Hepatic stellate cell (primary cell): ENCODE data around the gene IGIP.
A peak's percentile ranks its signal among the peaks of the same experiment; 100 is the strongest.

ENCODE experiments used
- DNase-seq: peaks from one replicate; pipeline ENCODE4 v3.0.0; 2011; ENCODE audit warnings: low spot score

Gene IGIP

DNA sequence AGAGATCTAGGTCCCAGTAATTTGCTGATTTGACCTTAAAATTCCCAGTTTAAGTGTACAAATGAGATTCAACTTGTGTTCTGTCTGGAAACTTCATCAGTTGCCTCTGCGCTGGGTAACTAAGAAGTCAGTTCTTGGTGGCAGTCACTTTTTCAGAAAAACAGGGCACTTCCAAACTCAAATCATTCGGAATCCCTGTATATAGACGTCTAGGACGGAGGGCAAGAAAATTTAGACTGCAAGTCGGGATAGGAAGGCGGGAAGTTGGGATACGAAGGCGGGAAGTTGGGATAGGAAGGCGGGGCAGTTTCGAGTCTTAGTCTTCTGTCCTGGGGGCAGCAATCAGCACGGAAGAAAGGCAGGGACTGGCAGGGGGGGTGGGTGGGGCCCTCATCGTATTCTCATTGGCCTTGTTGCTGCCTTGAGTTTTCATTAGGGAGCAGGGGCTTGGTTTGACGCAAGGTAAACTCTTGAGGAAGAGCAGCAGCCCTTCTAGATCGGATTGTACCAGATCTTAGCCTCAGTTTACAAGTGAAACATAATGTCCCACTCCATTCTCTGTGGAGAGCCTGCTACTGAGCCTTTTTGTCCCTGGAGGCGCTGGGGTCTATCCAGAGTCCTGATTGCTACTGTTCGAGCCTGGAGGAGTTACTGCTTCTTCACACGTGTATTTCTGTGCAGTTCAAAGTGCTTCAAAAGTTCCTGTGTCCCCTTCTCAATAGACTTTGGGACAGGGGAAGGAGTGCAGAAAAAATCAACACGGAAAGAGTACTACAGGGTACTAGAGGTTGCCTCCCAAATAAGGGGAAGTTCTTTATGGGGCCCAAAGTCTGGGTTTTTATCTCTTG is 14.5 kb upstream of the IGIP start:
- no peak for DNase-seq

- DNase-seq = no peak
Measured at GRCh38 chr5:140111859-140112551, 13.7 kb upstream of the IGIP start.

- peak; percentile 47 for DNase-seq
Measured at GRCh38 chr5:140112685-140113179, 13.0 kb upstream of the IGIP start.

GRCh38 chr5:140113180-140113698 is 12.5 kb upstream of the IGIP start:
- DNase-seq = no peak

GRCh38 chr5:140113699-140114263 is 12.0 kb upstream of the IGIP start, which contains the start of gene PURA:
PURA (plus strand) TSS chr5:140114109; CDS start chr5:140114182, 73 bp downstream.
- peak; percentile 94 for DNase-seq

- no peak for DNase-seq
Measured at GRCh38 chr5:140114341-140115185, 11.2 kb upstream of the IGIP start.

DNA sequence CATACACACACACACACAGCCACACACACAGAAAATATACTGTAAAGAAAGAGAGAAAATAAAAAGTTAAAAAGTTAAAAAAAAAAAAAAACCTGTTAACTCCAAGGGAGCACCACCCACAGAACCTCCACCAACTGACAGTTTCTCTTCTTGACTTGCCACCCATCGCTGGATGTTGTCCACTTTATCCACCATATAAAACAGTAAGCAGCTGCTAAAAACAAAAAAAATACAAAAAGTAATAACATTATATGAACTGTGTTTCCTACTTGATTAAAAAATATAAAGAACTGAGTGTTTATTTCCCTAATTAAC is 10.6 kb upstream of the IGIP start:
- DNase-seq = no peak

GRCh38 chr5:140116716-140117115 is 9.0 kb upstream of the IGIP start:
- no peak for DNase-seq

GRCh38 chr5:140117523-140117922 is 8.2 kb upstream of the IGIP start:
- no peak for DNase-seq

DNA sequence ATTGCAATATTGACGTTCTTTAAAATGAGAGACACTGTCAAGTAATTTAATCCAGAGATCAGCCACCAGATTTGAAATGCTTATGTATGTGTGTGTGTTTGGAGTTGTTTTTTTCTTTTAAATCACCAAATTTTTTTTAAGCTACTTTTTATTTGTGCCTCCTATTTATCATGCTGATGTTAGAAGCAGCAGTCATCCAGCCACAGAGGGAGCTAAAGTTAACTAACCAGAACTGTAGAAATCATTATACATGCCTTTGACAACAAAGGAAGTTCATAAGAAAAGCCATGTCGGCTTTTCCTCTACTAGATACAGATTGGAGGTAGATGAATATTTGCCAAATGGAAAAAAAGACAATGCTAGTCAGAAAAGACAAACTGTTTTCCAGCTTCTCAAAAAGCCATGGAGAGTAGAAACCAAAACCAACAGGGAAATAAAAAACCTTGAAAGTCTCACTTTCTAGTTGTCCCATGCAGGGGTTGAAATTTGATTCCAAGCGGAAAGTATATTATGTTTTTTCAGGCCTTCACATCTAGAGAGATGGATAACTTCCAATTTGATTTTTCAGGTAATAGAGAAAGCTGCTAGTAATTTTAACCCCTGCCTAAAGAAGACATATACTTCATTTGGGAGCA is 7.3 kb upstream of the IGIP start:
- DNase-seq = no peak

DNA sequence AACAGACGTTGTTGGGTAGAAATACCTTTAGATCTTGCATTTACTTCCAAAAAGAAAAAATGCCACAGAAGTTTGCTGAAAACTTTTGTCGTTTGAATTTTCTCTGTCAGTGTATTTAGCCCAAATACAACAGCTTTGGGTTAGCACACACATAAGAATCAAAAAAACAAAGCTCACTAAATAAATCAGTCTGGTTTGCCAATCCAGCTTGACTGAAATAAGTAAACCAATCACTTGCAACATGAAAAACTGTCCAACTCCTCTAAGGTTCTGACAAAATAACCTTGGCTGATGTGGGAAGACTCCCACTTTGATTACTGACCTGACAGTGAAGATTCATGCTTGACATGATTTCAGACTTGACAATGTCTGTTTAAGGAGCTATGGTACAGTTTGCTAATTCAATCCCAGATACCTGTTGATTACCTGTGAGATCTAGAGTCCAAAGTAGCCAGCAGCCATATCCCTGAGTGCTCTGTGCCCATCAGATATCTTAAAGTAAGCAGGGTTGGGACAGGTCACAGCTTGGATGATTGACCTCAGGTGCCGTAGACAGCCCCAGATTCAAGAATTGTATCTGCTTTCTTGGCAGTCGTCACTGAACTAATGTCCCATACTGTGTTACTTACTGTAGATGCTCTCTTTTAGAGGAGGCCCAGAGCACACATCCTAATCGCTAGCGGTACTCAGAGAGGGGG is 727 bp downstream of the IGIP start:
- no peak for DNase-seq

DNA sequence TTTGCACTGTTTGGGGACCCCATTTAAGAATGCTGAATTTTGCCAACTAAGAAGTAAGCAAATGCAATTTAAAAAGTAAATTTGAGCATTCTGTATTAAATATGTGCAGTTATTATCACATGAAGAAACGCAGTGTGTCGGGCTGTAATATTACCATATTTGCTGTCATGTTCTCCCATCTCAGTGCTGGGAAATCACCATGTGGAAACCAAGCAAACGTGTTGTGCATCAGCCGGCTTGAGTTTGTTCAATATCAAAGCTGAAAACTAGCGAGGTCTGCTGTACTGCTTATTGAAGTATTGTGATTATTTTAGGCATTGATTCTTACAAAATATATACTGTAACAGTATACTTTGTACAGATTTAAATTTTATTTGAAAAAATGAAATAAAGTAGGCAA is 2.6 kb downstream of the IGIP start:
- no peak for DNase-seq

DNA sequence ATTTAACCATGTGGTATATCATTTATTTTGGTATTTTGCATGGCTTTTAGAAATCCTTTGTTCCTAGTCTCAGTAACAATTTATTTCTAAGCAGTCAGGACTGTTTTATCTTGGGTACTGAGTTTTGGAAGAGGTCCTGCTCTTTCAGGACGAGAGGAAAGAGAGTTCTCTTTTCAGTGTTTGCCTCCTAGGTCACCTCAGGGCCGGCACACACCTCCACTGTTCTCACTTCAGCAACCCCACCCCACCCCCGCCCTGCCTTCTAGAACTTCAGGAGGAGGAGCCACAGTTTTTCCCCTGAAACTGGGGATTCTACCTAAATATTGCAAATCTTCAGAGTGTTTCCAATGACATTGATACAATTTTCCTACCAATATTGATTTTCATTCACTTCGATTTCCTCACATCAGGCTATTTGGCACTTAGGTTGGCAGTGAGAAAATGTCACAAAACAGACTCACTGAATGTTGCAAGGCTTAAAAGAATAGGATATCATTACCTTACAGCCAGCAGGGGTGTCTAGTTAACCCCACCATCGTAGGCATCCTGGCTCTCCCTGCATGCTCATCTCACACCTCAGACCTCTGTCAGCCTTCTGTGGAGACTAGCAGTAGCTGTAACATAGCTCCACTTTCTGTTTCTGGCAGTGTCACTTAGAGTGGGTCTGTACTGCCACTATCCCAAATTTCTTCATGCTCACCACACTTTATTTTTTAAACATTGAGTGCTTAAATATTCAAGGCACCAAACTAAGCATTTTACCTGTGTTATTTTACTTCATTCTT is 5.4 kb downstream of the IGIP start:
- no peak for DNase-seq

- DNase-seq = peak; percentile 69
Measured at GRCh38 chr5:140131967-140132409, 6.3 kb downstream of the IGIP start.

DNA sequence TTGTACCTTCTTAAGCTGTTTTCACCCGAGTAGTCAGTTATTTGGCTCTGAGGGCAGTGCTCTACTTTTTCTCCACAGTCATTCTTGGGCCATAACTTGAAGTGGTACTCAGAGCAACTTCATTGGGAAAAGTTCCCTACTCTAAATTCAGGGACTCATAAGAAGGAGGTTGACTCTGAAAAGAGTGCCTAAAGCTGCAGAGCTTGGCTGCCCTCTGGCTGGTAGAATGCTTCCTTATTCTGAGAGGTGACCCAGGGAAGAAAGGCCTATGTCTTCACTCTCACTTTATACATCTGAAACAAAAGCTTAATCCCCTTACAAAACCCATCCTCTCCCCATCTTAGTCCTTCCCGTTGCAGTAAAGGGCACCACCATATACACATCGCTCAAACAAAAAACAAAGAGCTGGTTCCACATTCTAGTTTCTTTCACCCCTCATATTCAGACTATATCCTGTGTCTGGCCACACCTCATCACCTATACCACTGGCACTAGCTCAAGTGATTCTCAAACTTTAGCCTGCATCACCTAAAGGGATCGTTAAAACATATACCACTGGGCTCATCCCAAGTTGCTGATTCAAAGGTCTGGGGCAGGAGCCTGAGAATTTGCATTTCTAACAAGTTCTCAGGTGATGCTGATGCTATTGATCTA is 7.9 kb downstream of the IGIP start:
- no peak for DNase-seq

DNA sequence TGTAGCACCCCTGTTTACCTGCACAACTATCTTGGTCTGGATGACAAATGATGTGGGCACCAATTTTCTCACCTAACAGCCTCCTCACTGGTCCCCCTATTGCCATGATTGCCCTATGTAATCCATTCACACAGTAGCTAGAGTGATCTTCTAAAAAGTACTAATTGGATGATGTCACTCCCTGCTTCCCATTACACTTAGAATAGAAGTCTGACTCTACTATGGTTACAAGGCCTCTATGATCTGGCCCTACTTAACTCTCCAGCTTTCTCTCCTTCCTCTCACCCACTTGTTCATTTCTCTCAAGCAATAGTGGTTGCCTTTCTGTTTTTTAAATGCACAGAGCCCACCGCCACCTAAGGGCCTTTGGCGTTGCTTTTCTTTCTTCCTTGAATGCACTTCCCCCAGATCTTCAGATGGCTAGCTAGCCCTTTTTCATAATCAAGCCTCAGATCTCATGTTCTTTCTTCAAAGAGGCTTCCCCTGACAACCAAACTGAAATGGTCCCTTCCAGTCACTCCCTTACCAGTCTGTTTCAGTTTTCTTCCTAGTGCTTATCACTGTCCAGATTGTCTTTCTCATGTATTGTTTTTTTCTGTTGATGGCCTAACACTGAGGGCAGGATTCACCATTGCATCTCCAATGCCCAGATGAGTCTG is 8.7 kb downstream of the IGIP start:
- no peak for DNase-seq

DNA sequence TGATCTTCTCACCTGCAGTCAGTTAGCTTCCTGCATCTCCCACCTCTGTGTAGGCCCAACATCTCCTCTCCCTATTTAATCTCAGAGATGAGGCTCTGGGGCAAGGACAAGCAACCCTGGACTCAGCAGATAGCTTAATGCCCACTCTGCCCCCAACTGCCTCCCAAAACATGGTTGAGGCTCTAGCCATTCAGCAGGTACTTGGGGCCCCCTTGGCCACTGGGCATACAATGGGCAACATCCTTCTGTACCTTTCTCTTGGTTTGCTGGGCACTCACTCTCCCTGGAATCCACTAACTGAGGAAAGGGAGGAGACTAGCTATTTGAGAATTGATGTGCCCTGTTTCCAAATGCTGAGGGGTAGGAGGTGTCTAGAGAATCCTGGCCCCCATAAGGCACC is 9.4 kb downstream of the IGIP start:
- no peak for DNase-seq

- DNase-seq = no peak
Measured at GRCh38 chr5:140136624-140137023, 10.9 kb downstream of the IGIP start.

DNA sequence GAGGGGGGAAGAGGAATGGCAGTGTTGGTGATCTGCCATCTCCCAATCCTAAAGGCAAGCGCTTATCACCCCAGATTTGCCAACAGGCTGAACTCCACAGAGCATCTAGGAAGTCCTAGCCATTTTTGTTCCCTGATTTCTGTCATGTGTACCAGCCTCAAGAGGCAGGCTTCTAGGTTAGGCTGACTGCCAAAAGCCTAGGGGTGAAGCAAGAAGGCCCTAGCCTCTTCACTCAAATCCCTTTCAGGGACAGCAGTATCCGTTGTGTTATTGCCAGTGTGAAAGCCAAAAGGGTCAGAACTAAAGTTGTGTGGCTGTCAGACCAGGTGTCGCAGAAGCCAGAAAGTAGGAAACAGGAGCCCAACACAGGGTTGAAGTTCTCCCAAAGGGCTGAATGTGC is 14.7 kb downstream of the IGIP start:
- no peak for DNase-seq
